Measurements from ENCODE around the gene CCNY.

CCNY gene

DNA sequence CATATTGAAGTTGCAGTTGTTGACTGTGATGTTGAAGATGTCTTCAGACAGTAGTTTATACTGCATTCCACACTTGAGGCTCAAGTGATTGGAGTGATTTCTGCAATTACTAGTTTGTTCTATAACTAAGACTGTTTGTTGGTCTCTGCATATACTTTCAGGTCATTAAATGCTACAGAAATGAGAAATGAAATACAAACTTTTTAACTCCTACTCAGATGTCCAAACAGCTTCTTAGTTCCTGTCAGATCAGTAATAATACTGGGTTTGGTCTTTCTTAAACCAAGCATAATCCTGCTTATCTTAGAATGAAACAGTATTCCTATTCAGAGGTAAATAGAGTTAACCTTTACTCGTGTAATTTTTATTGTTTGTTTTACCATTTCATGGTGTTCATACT is 115.9 kb downstream of the CCNY start:
- DNase-seq (ENCODE audit: low read depth in 2 of 2) = no peak

DNA sequence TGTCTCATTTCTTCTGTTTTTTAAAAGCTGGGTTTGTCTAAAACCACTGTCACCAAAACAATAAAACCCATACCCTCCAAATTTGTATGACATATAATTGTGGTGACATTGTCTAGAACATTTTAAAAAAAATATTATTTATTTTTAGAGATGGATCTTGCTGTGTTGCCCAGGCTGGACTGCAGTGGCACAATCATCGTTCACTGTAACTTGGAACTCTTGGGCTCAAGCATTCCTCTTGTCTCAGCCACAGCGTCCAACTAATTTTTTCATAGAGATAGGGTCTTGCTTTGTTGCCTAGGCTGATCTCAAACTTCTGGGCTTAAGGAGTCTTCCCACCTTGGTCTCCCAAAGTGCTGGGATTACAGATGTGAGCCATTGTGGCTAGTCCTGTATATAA is 116.5 kb downstream of the CCNY start:
- no peak for DNase-seq (ENCODE audit: low read depth in 2 of 2)

DNA sequence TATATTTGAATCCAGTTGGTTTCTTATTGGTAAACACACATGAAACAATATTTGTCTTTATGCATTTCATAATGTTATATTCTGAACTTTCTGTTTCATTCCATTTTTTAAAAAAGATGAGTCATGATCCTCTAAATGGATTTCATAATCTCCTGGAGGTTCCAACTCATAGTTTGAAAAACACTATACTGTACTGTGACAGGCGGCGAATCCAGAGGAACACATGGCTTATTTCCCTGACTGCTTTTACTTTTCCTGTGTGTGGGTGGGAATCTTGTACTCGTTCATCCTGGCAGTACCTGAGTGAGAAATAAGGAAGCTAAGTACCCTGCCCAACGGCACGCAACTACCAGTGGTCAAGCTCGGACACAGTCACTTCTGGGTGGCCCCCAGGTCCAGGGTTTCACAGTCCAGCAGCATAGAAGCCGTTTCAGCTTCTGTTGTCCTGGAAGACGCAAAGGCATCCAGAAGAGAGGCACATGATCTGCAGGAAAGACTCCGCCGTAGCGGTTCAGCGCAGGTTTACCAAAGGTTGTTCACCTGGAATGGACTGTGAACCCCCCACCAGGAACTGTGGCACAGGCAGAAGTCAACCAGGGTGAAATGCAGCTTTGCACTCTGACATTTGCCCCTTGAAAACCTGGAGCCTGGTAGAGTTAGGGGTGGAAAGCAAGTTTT is 117.7 kb downstream of the CCNY start:
- no peak for DNase-seq (ENCODE audit: low read depth in 2 of 2)

DNA sequence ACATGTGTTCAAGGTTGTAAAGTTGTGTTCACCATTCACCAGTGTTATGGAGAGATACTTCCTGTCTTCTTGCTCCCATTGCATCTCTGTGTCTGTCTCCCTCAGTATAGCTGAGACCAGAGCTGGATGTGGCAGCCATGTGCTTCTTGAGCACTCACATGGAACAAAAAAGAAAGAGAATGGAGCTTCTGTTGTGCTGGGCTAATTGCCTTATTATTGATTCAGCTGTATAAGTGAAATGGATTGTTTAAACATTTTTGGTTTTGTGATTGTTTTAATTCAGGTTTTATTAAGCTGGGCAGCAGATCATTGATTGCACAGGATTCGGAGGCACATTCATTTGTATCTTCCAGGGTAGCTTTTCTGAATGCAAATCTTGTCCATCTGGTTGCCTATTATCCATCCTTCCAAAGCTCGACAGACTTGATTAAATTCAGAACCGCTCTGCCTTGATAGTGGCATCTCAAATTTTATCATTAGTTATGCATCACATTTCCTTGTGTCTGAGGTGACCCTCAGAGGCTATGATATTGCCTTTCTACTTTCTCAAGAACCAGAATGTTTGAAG is 119.9 kb downstream of the CCNY start:
- no peak for DNase-seq (ENCODE audit: low read depth in 2 of 2)

DNA sequence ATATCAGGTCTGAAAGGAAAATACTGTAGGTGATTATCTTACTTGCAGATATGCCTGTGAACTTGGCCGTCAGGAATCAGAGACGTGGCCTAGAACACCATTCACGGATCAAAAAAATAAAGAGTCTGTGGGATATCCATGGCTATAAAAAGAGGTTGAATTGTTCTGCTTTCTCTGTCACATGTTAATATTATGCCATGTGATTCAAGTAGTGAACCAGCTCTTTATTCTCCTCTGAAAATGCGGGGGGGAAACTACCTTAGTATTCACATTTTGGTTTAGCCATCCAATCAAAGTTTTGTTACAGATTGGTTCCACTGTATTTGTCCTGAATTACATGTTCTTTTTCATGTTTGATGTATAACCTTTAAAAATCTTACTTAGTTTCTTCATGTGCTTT is 120.5 kb downstream of the CCNY start:
- DNase-seq (ENCODE audit: low read depth in 2 of 2) = no peak

DNA sequence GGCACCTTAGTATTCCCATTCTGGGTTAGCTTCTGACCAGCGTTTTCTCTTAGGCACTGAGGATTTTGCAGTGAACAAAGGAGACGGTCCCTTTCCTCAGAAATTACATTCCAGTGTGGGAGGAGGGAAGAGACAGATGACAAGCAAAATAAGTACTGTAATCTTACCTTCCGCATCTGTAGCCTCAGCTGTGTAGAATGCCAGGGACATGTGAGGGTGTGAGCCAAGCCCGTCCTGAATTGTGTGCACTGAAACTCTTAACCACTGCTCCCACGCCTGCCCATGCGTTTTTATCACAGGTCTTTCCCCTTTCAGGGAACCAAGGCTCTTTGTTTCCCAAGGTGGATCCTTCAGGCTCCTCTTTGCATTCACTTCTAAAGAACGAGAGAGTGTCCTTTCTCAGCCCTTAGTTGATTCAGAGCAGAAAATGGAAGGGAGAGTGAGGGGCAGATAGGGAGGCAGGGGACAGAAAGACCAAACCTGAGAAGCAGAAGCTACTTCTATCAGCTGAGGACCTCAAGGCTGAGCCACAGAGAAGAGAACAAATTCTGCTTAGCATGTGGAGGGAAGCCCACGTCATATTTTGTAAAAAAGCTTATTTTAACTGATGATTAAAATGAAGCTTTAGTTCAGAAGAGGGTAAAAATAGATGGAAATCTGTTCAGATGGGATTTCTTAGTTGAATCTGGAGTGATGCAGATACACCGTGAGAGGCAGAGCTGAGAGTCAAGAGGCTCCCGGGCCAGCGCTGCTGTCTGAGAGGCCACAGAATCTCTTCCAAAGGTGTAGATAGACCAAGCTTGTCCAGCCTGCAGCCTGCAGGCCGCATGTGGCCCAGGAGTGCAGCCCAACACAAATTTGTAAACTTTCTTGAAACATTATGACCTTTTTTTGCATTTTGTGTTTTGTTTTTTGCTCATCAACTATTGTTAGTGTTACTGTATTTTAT is 122.5 kb downstream of the CCNY start:
- DNase-seq (ENCODE audit: low read depth in 2 of 2) = no peak

DNA sequence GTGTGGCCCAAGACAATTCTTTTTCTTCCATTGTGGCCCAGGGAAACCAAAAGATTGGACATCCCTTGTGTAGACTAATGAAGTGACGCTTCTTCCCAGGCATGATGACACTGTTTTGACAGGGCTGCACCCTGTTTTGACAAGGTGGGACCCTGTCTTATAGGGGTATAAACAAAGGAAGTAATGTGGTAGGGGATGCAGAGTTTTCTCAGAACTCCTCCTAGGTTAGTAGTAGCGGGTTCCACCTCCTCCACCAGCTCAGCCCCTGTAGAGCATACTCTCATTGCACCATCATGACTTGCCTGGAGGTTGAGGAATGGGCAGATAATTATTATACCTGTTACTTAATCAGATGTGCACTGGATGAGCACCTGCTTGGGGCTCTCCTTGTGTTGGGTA is 123.1 kb downstream of the CCNY start:
- DNase-seq (ENCODE audit: low read depth in 2 of 2) = no peak

DNA sequence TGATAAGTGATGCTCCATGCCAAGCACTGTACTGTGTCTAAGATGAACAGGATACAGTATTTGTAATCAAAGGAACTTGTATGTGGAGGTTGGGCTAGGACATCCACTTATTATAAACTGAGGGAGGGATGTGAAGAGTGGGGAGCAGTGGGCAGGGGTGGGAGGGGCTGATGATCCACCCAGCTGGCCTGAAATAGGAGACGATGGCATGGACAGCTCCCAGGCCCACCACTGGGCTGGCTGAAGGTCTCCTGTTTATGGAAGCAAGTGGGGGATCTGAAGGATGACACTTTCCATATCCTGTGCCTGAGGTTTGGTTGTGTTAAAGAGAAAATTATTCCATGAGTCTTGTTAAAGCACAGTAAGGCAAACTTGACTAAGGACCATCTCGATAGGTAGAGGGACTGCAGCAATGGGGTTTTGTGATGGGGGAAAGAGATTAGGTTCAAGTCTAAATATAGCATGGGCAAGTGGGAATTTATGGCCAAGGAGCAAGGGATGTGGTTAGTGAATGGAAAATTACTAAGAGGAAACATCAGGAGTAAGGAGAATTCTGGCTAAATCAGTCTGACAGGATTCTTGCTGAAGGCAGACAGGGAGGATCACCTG is 124.6 kb downstream of the CCNY start:
- DNase-seq (ENCODE audit: low read depth in 2 of 2) = no peak

DNA sequence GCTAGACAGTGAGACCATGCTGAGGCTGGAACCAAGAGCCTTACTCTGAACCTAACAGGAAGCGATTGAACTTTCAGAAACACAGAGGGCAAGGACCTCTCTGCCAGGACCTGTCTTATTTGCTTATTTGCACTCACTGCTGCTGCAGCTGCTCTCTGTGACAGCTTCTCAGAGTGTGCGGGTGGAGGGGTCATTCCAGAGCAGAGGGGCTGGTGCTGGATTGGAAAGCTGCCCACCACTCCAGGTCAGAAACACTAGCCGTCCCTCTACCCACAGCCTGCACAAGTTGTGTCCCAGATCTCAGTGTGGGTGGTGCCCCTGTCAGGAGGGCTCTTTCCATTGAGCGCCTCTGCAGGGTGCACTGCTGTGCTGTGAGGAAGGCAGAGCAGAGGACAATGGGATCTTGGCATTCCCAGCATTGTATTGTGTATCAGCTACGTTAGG is 126.2 kb downstream of the CCNY start:
- no peak for DNase-seq (ENCODE audit: low read depth in 2 of 2)

DNA sequence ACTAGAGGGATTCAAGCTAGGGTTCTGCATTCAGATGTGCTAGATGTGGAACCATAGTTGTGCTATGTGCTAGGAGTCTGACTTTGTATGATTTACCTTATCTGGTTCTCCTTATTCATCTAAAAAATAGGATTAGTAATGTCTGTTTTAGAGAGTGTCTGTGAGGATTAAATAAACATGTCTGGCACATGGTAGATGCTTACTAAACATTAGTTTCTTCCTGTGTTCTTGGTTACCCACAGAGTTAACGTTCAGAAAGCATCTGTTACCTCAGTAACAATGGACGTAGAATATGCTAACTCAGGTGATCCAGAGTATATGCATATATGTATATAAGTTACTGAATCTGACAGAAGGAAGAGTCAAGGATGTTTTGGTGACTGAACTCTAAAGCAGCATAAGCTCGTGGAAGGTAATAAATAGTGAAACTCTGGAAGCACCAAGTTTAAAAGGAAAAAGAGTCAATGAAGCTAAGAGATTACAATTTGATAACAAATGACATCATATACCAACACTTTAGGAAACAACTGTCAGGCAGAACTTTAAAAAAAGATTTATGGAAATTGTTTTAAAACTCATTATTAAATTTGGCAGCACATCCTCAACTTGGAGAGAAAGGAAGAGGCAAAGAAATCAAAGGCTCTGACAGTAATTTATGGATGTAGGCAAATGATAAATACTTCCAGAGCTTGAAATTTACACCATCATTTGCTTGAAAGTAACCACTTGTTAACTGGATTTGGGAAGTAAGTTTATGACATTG is 127.0 kb downstream of the CCNY start:
- no peak for DNase-seq (ENCODE audit: low read depth in 2 of 2)

DNA sequence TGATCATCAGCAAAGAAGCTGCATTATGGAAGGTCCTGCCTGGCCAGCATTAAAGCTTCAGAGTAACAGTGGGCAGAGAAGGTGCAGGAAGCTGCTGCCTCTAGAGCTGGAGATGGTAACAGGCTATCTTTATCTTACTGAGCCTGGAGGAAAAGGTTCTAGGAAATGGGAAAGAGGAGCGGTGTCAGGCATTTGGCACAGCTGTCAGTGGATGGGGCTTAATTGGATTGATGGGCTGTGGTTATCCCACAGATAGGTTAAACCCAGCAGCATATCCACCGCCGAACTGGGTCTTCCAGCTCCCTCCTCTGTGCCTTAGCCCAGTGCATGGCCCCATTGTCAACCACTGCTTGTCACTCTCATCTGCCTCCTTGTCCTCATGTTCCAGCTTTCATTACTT is 127.6 kb downstream of the CCNY start:
- no peak for DNase-seq (ENCODE audit: low read depth in 2 of 2)

DNA sequence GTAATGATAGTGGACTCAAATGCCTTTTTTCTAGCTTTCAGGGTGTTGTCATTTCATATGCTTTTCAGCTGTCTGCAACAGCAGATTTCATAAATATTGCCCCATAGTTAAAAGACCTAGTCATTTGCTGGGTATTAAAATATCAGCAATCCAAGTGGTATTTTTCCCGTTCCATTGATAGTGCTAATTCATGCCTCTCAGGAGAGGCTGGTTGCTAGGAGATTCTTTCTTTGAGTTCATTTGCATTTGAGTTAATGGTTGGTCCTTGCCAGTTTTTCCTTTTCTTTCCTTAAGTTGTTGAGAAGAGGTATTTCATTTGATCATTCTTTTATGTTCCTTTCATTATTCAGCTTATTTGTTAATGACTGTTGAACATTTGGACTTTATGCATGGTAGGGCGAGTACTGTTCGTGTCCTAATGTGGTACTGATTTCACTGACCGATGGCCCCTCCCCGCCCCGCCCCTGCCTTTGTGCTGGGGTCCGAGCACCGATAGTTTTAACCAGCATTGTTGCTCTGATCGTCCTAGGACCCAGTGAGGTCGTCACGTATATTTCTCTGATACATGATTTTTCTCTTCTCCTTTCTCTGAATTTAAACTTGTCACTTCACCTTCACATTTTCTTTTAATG is 128.6 kb downstream of the CCNY start:
- no peak for DNase-seq (ENCODE audit: low read depth in 2 of 2)

DNA sequence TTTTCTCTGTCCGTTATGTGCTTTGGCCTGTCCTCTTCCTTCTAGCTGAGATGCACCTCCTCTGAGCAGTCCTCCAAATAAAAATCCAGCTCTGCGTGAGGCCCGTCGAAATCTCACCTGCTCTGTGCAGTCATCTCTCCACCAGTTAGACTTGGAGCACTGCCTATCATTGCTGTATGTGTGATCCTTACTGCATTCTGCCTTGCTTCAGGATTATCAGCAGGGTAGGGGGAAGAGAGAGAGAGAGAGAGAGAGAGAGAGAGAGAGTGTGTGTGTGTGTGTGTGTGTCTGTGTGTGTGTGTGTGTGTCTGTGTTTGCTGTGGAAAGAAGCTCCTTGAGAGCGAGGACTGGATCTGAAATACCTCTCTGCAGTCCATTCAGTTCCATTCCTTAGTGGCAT is 129.4 kb downstream of the CCNY start:
- no peak for DNase-seq (ENCODE audit: low read depth in 2 of 2)

DNA sequence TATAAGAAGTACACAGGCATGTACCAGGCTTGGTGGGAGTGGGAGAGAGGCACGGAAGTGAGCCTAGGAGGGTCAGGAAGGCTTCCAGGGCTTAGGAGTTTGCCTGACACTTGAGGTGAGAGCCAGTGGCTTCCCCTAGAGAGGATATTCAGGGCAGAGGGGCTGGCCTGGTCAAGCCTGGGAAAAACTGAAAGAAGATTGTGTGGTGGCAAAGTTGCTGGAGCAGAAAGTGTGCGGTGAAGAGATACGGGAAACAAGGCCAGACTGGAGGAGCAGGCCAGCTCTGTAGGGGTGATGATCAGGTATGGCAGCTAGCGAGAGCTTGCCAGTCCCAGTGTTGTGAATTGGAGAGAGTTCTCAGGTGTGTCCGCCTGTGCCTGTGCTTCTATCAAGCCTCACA is 129.9 kb downstream of the CCNY start:
- DNase-seq (ENCODE audit: low read depth in 2 of 2) = no peak

DNA sequence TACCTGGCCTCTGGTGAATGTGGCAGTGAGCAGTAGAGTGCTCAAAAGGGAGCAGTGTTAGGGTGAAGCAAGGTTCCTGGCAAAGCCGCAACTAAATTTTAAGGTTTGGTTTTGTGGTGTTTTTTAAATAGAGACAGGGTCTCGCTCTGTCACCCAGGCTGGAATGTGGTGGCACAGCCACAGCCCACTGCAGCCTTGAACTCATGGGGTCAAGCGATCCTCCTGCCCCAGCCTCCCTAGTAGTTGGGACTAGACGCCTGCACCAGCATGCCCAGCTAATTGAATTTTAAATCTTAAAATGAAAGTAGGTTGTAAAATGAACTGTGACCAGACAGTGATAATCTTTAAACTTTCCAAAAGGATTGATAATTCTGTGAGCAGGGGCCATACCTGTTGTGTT is 130.4 kb downstream of the CCNY start:
- no peak for DNase-seq (ENCODE audit: low read depth in 2 of 2)

DNA sequence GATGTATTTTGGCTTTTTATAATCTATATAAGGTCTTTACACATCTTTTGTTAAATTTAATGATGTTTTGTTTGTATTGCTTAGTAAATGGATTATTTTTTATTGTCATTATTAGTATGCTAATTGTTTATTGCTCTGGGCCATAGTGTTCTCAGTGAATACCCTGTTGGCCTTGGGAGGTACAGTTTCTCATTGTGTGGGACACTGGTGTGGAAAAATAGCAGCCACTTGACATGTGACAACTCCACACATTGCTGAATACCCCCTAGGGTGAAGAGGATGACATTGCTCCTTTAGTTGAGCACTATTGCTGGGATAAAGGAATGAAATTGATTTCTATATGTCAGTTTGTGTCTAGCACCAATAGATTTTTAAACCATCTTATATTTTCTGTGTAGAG is 130.9 kb downstream of the CCNY start:
- DNase-seq (ENCODE audit: low read depth in 2 of 2) = no peak

DNA sequence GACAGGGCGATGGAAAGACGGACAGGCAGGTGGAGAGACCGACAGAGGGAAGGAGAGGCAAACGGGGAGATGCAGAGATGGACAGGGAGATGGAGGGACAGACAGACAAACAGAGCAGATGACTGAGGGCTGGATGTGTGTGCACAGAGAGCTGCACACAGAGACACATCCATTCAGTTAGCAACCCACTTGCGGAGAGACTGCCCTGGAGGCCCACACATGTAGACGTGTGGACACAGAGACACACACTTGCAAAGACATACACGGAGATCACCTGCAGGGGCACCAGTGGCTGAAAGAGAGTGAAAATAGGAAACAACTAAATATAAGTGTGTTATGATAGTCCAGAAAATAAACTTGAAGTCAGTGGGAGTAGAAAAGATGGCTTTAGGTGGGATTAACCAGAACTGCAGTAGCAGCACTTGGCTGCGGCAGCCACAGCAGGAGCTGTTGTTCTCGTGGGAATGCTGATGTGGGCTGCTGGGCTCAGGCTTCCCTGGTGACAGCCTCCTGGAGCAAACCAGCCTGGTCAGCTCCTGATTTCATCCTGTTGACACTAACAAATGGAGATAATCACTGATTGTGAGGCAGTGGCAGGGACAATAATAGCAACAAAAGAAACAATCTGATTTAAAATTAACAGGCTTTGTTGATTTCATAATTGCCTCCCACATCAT is 134.1 kb downstream of the CCNY start:
- DNase-seq (ENCODE audit: low read depth in 2 of 2) = no peak

DNA sequence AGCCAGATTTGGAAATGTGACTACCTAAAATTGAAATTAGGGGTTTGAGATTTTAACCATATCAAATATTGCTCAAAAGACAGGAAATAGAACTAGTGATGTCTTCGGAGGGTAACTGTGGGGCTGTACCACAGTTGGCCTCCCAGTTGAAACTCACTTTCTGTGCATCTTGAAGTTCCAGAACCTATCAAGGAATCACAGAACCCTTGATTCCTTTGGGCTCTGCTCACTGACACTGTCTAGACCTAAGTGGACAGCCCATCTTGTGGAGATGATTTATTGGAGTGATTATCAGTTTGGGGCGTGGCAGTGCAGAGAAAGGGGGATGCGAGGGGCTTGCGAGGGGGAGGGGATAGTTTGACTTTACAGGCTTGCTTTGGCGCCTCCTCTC is 134.6 kb downstream of the CCNY start:
- no peak for DNase-seq (ENCODE audit: low read depth in 2 of 2)

DNA sequence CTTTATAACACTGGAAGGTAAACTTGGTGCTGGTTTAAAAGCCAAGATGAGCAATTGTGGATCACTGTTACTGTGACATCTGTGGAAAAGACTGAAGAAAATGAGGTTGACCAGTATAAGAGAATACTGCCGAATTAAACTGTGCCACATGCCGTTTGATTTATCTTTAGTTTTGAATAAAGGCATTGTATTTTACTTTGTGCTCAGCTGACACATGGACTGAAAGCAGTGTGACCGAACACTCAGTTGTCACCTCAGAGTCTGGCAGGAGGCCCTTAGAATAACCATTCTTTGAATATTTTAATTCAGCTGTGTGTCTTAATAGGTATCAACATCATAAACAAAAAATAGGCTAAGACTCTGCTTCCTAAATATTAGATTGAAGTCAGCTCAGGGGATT is 135.1 kb downstream of the CCNY start:
- no peak for DNase-seq (ENCODE audit: low read depth in 2 of 2)

DNA sequence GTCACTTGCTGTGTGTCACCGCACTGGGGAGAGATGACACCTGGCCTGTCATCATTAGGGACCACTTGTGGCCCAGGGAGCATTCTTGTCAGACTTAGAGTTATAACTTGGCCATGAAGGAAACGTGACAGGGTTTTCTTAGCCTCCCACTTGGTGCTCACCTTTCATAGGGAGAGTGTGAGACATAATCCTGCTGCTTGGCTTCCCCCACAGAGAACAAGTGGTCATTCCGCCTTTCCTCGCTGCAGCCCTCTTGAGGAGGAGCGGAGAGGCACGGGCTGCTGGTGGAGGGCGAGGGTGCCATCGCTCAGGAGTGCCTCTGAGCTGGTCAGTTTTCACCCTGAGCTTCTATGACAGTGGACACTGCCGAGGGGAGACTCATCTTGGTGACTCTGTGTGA is 143.8 kb downstream of the CCNY start:
- DNase-seq (ENCODE audit: low read depth in 2 of 2) = no peak

DNA sequence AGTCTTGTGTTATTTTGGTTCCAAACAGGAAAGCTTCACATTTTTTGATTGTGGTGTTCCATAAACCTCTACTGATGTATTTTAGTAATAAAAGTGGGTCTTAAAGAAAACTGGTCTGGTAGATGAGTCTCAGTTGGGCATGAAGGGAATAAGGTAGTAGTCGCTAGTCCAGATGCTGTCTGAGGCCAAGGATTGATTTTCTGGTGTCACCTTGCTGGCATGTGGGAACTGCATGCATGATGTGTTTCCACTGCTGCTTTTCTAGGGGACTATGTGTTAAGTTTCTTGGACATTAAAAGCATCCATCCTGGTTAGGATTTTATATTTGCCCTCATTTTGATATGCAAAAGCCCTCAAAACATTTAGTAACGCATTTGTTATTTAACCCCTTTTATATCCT is 145.1 kb downstream of the CCNY start:
- no peak for DNase-seq (ENCODE audit: low read depth in 2 of 2)
